ENCODE data around the gene FAF1.
A peak's percentile ranks its signal among the peaks of the same experiment; 100 is the strongest.
"Not testable (repeated sequence)": the region's sequence is repeated elsewhere in the genome, so short reads cannot be mapped to it uniquely, and the experiment has no call there.

The FAF1 gene

DNA sequence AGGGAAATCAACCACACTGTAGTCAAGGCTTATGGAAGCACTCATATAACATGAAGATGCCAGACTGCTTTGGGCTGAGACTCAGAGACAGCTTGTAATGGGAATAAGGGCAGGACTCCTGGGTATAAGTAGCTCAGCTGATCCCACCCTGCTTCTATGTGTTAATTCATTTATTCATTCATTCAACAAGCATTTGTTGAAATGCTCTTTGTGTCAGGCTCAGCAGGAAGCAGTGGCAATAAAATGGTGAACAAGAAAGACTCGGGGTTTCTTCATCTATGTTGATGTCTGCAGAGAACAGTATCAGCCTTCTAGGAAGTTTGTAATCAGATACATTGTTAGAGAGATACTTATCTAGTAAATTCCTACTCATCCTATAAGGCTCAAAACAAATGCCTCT lies 391.3 kb downstream of the FAF1 start:
- Mint-ChIP-seq H3K27me3 (no peaks in the 10 kb centered on the region), H3K36me3 (peaks cover 14 to 36% of the 10 kb centered on the region in 2 donors), H3K4me1 (no peaks in the 10 kb centered on the region), H3K4me3 (no peak overlapping the region), H3K9me3 (no peaks in the 10 kb centered on the region), H3K27ac (no peak overlapping the region)
- DNase-seq (no peak), ATAC-seq (replicated peaks) (no peak)

DNA sequence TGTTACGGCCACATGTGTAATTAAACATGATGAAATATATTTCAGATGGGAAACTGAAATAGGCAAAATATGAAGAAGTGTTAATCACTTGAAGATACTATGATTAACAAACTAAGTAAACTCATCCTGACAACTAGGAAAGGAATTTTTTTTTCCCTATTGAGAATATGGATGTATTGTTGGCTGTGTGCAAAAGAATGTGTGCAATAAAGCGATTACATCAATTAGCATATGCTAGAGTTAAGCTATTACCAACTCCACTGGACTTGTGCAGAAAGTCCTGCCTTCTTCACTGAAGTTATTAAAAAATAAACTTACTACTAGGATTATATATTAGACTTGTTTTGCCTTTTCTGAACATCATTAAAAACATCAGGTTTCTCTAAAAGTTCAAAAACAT lies 393.7 kb downstream of the FAF1 start:
- Mint-ChIP-seq H3K36me3 (peaks cover 16 to 32% of the 10 kb centered on the region in 2 donors), H3K4me1 (no peaks in the 10 kb centered on the region), H3K4me3 (no peak overlapping the region), H3K9me3 (no peaks in the 10 kb centered on the region), H3K27me3 (no peaks in the 10 kb centered on the region), H3K27ac (no peak overlapping the region)
- no peak for ATAC-seq (replicated peaks)
- DNase-seq: no peak

DNA sequence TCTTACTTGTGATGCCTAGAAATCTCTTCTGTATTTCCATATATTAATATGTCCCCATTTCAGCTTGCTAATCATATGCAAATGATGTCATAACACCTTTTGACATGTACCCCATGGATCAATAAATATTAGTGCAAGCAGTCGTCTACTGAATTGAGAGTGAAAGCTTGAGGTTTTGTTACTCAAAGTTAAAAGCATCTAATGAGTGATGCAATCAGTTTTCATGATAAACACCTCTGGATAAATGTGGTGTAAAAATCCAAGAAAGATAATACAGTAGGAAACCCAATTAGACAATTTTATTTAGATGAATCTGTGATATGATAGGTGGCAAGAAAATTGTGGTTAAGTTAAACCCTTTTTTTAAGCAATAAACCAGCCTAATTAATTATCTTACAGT lies 395.6 kb downstream of the FAF1 start:
- no peaks in the 10 kb centered on the region for H3K9me3 Mint-ChIP-seq
- H3K36me3 Mint-ChIP-seq: peaks cover 27 to 37% of the 10 kb centered on the region in 2 donors
- ATAC-seq (replicated peaks) (no peak), DNase-seq (no peak)
- H3K27ac Mint-ChIP-seq: no peak overlapping the region
- no peaks in the 10 kb centered on the region for H3K27me3 Mint-ChIP-seq
- H3K4me3 Mint-ChIP-seq: no peak overlapping the region
- H3K4me1 Mint-ChIP-seq: no peaks in the 10 kb centered on the region

DNA sequence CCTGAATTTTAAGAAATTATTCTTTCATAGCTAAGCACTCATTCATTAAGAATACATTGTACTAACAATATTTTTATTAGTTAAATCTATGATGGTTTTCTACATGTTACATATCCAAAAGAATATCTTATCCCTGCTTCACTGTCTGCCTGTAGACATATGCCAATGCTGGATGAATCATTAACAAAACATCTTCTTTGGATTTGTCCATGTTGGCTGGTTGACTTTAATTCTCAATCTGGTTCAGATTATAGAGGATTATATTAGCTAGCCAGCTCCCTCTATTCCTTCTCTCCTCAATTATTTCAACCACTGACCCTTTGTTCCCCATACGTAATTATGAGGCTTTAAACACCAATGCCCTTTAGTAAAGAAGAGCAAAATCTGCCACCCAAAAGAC lies 398.0 kb downstream of the FAF1 start:
- Mint-ChIP-seq H3K36me3 (peaks cover 27 to 42% of the 10 kb centered on the region in 2 donors), H3K4me1 (no peaks in the 10 kb centered on the region), H3K4me3 (no peak overlapping the region), H3K27me3 (no peaks in the 10 kb centered on the region), H3K27ac (no peak overlapping the region), H3K9me3 (no peaks in the 10 kb centered on the region)
- DNase-seq (no peak), ATAC-seq (replicated peaks) (no peak)

DNA sequence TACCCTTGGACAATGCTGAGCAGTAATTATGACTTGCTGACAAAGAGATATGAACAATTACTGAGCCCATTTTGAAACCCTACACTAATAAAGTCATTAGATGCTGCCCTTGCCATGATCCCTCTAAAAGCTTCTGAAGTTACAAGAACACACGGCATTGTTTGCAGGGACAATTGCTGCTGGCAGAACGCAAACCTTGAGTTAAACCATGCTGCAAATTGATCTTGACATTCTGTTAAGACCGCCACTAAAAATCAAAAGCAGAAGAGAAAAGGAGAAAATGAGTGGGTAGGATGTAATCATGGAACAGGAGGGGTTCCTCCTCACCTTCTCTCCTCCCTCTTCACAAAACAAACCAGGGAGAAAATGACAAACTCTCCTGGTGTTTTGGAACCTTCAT lies 400.6 kb downstream of the FAF1 start:
- no peaks in the 10 kb centered on the region for H3K9me3 Mint-ChIP-seq
- H3K4me1 Mint-ChIP-seq: peaks cover 0 to 2% of the 10 kb centered on the region in 2 donors
- peaks cover 30 to 41% of the 10 kb centered on the region in 2 donors for H3K36me3 Mint-ChIP-seq
- no peak overlapping the region for H3K4me3 Mint-ChIP-seq
- no peak overlapping the region for H3K27ac Mint-ChIP-seq
- no peak for ATAC-seq (replicated peaks)
- DNase-seq: no peak
- H3K27me3 Mint-ChIP-seq: no peaks in the 10 kb centered on the region

DNA sequence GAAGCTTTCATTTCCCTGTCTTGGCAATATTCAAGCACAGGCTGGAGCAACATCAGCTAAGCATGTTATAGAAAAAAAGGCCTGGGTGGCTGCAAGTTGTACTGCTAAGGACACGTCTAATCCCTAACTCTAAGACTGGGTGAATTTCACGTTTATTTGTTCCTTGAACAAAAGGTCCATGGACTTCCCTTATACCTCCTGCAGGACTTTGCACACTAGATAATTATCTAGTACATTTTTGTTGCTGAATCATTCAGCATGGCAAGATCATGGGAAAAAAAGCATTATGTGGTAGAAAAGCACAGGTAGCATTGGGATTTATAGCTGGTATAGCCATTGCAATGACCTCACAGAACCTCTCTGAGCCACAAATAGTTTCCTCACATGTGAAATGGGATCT lies 406.1 kb downstream of the FAF1 start:
- no peak for ATAC-seq (replicated peaks)
- no peaks in the 10 kb centered on the region for H3K27me3 Mint-ChIP-seq
- no peak overlapping the region for H3K27ac Mint-ChIP-seq
- peaks cover 7 to 20% of the 10 kb centered on the region in 2 donors for H3K36me3 Mint-ChIP-seq
- peaks cover 0 to 2% of the 10 kb centered on the region in 2 donors for H3K4me1 Mint-ChIP-seq
- no peak for DNase-seq
- no peak overlapping the region for H3K4me3 Mint-ChIP-seq
- no peaks in the 10 kb centered on the region for H3K9me3 Mint-ChIP-seq

DNA sequence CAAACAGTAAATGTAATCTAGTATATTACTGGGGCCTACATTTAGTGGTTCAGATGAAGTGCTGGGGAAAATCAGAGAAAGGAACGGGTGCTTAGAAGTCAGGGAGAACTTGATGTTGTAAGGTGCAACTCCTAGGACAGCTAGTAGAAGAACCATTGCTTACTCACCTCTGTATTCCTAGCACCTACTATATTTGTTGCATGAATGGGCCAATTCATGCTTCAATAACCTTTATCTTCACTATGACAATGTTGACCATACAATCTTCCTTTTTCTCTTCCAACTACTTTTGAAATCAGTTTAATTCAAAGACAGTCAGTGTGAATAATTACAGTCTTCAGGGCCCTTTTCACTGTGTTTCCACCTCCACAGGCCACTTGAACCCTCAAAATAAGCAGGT lies 411.8 kb downstream of the FAF1 start:
- H3K9me3 Mint-ChIP-seq: no peaks in the 10 kb centered on the region
- DNase-seq (no peak), ATAC-seq (replicated peaks) (peak in 1 of 2 donors; percentile 73)
- H3K27me3 Mint-ChIP-seq: no peaks in the 10 kb centered on the region
- no peak overlapping the region for H3K27ac Mint-ChIP-seq
- no peak overlapping the region for H3K4me3 Mint-ChIP-seq
- H3K4me1 Mint-ChIP-seq: peaks cover 3 to 7% of the 10 kb centered on the region in 2 donors
- H3K36me3 Mint-ChIP-seq: peaks cover 0 to 16% of the 10 kb centered on the region in 2 donors

DNA sequence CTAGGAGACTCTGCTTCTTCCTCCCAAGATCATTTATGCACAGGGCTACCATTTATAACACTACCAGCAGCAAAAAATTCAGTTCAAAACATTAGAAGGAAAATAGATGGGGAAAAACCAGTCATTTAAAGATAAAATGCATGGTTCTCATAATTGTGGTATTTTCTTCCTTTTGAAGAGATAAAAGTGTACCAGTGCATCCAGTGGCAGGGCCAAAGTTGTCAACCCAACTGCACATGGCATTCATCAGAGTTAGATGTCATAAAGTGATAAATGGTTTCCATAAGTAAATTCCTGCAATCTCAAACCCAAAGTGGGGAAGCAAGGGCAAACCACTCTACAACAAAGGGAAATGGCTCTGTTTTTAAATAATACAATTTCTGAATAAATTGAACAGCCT lies 417.7 kb downstream of the FAF1 start:
- H3K4me1 Mint-ChIP-seq: peaks cover 3 to 7% of the 10 kb centered on the region in 2 donors
- no peak for ATAC-seq (replicated peaks)
- H3K27me3 Mint-ChIP-seq: no peaks in the 10 kb centered on the region
- peaks cover 1 to 10% of the 10 kb centered on the region in 2 donors for H3K36me3 Mint-ChIP-seq
- H3K9me3 Mint-ChIP-seq: no peaks in the 10 kb centered on the region
- DNase-seq: no peak
- no peak overlapping the region for H3K27ac Mint-ChIP-seq
- no peak overlapping the region for H3K4me3 Mint-ChIP-seq

DNA sequence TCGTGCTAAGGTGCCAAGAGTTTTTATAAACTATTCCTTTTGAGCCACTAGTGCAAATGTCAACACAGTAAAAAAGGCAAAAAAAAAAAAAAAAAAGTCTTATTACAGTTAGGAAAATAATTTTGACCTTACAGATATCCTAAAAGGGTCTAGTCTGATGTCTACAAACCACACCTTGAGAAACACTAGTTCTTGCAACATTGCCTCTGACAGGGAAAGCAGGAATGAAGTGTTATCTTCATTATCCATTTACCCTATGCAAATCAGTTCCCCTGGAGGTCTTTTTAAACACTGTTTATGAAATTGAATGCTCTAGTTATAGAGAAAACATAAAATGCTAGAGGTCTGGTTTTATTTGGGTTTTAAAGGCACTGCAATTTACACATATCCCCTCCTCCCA lies 421.6 kb downstream of the FAF1 start:
- DNase-seq (no peak), ATAC-seq (replicated peaks) (no peak)
- Mint-ChIP-seq H3K27me3 (no peaks in the 10 kb centered on the region), H3K9me3 (no peaks in the 10 kb centered on the region), H3K4me3 (no peak overlapping the region), H3K36me3 (peaks cover 1 to 12% of the 10 kb centered on the region in 2 donors), H3K4me1 (no peaks in the 10 kb centered on the region), H3K27ac (no peak overlapping the region)

DNA sequence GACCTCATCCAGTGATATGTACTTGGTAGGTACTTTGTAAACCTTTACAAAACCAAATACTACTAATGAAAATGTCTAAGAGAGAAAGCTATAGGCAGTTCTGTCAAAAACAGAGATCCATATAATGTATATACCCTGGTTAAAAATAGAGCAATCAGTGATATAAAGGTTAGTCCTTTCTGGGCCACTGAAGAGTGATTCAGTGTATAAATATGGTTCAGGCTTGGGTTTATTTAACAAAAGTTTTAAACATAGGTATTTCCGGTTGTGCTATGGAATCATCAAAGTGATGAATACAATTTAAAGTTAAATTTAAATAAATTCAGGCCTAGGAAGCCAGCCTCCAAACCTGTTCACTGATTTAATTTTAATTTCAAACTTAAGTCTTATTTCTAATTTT lies 428.5 kb downstream of the FAF1 start:
- Mint-ChIP-seq H3K4me1 (no peaks in the 10 kb centered on the region), H3K36me3 (peaks cover 20 to 45% of the 10 kb centered on the region in 2 donors), H3K4me3 (no peak overlapping the region), H3K9me3 (no peaks in the 10 kb centered on the region), H3K27ac (no peak overlapping the region), H3K27me3 (no peaks in the 10 kb centered on the region)
- DNase-seq: no peak
- no peak for ATAC-seq (replicated peaks)

DNA sequence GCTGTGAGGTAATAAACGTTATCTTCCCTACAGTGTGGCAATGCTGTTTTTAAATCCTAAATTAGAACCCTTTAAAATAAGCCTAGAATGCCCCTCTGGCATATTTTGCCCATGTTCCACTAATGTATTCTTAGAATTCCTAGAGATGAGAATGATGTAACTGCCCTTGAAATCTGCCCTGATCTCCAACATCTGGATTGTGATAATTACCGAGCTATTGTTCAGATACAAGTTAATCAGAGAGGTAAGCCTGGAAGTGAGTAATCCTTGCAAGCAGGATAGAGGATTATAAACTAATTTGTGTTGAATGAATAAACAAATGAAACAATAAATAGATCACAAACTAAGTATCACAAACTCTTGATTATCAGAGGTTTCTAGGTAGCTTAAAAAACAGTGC lies 429.0 kb downstream of the FAF1 start:
- Mint-ChIP-seq H3K9me3 (no peaks in the 10 kb centered on the region), H3K4me1 (no peaks in the 10 kb centered on the region), H3K36me3 (peaks cover 21 to 46% of the 10 kb centered on the region in 2 donors), H3K27me3 (no peaks in the 10 kb centered on the region), H3K27ac (no peak overlapping the region), H3K4me3 (no peak overlapping the region)
- ATAC-seq (replicated peaks): no peak
- no peak for DNase-seq

DNA sequence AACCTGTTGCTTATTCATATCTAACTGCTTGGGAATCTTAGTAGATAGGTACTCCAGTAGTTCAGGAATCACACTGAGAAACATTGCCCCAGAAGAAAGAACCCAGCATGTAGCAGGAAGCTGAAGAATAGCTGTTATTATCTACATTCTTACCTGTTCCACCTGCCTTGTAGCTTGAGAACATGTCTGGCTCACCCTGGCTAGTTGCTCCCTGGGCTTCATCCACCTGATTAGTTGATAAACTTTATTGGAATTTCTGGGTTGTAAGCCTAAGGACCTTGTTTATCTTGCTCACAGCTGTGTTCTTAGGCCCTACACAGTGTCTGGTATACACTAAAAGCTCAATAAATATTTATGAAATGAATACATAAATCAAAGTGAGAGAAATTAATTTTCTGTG lies 430.6 kb downstream of the FAF1 start:
- Mint-ChIP-seq H3K9me3 (peaks cover 3 to 4% of the 10 kb centered on the region in 2 donors), H3K4me1 (no peaks in the 10 kb centered on the region), H3K27ac (no peak overlapping the region), H3K36me3 (peaks cover 29 to 52% of the 10 kb centered on the region in 2 donors), H3K4me3 (no peak overlapping the region), H3K27me3 (no peaks in the 10 kb centered on the region)
- DNase-seq (no peak), ATAC-seq (replicated peaks) (no peak)

DNA sequence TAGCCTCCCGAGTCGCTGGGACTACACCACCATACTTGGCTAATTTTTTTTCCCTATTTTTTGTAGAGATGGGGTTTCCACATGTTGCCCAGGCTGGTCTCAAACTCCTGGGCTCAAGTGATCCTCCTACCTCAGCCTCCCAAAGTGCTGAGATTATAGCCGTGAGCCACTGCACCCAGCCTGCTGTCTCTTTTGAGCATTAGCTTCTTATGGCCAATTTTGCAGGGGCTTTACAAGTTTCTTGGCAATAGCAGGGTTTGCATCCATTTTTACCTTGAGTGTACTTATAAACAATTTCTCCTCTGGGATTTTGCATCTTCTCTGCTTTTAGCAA lies 432.1 kb downstream of the FAF1 start:
- not testable (repeated sequence) for H3K4me3 Mint-ChIP-seq; H3K27me3 Mint-ChIP-seq; H3K4me1 Mint-ChIP-seq; ATAC-seq (replicated peaks); DNase-seq
- Mint-ChIP-seq H3K36me3 (peaks cover 35 to 60% of the 10 kb centered on the region in 2 donors), H3K27ac (peak overlapping the region; percentile 57), H3K9me3 (peaks cover 11 to 12% of the 10 kb centered on the region in 2 donors)

DNA sequence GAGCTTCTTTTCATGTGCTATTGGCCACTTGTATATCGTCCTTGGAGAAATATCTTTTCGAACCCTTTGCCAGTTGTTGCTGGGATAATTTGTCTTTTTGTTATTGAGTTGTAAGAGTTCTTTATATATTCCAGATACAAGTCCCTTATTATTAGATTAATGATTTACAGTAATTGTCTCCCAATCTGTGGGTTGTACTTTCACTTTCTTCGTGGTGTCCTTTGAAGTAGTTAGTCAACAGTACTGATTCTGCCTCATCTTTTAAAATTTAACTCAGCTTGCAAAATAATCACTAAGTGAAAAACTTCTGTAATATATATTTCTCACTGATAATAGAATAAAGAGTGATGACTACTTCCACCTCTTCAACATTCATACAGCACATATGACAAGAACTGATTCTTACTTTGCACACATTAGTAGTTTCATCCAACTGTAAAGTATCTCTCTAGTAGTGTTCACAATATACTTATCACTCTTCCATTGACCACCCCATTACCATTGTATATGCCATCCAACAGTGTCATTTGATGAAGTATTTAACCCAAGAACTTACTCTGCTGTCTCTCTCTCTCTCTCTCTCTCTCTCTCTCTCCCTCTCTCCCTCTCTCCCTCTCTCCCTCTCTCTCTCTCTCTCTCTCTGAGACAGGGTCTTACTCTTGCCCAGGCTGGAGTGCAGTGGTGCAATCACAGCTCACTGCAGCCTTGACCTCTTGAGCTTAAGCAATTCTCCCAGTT lies 432.6 kb downstream of the FAF1 start:
- ATAC-seq (replicated peaks) (no peak), DNase-seq (no peak)
- peaks cover 11 to 12% of the 10 kb centered on the region in 2 donors for H3K9me3 Mint-ChIP-seq
- no peaks in the 10 kb centered on the region for H3K27me3 Mint-ChIP-seq
- H3K36me3 Mint-ChIP-seq: peaks cover 38 to 64% of the 10 kb centered on the region in 2 donors
- H3K4me3 Mint-ChIP-seq: no peak overlapping the region
- H3K4me1 Mint-ChIP-seq: no peaks in the 10 kb centered on the region
- H3K27ac Mint-ChIP-seq: peak overlapping the region; percentile 57

DNA sequence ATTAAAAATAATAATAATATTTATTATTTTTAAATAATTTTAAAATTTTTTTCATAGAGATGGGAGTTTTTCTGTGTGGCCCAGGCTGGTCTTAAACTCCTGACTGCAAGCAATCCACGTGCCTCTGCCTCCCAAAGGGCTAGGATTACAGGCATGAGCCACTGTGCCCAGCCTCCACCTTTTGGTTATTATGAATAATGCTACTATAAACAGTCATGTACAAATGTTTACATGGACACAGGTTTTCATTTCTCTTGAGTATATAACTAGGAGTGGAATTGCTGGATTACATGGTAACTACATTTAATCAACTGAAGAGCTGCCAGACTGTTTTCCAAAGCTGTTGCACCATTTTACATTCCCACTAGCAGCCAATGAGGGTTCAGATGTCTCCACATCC lies 433.6 kb downstream of the FAF1 start:
- H3K36me3 Mint-ChIP-seq: peaks cover 38 to 66% of the 10 kb centered on the region in 2 donors
- DNase-seq: no peak
- H3K27me3 Mint-ChIP-seq: no peaks in the 10 kb centered on the region
- H3K9me3 Mint-ChIP-seq: peaks cover 11 to 12% of the 10 kb centered on the region in 2 donors
- ATAC-seq (replicated peaks): no peak
- no peak overlapping the region for H3K27ac Mint-ChIP-seq
- no peaks in the 10 kb centered on the region for H3K4me1 Mint-ChIP-seq
- no peak overlapping the region for H3K4me3 Mint-ChIP-seq

Measured in stimulated activated naive B cell treated with anti-CD40 and anti-IgM and Interleukin-4, amounts not matched to agents 10 μg/mL and 1 μg/mL and 100 μg/mL, for 72 hours (primary cell).